HepG2 (cell line): ENCODE data around the gene RAB40C. TPM values are rescaled to one million over a fixed set of nuclear protein-coding genes. Genes with fewer than 3 reads are reported as not detected.

Experiments
- DMAP1 ChIP-seq: IDR thresholded peaks from 2 replicates; pipeline ENCODE4 v1.6.1; 2016
- GFI1 ChIP-seq: sonication (generic); formaldehyde crosslinking; IDR thresholded peaks from 2 replicates; pipeline ENCODE4 v1.5.0; 2020; ENCODE audit warnings: missing genetic modification reagents, mild to moderate bottlenecking, borderline replicate concordance
- GPBP1L1 ChIP-seq: sonication (generic); formaldehyde crosslinking; IDR thresholded peaks from 2 replicates; pipeline ENCODE4 v1.5.0; 2020; ENCODE audit warnings: mild to moderate bottlenecking, missing genetic modification reagents
- HOXD1 ChIP-seq: sonication (generic); formaldehyde crosslinking; IDR thresholded peaks from 2 replicates; pipeline ENCODE4 v1.5.0; 2020; ENCODE audit warnings: missing genetic modification reagents
- KAT7 ChIP-seq: IDR thresholded peaks from 2 replicates; pipeline ENCODE4 v1.6.1; 2018; ENCODE audit warnings: borderline replicate concordance, missing compliant biosample characterization
- MYPOP ChIP-seq: sonication (generic); formaldehyde crosslinking; IDR thresholded peaks from 2 replicates; pipeline ENCODE4 v1.8.1; 2023; ENCODE audit warnings: mild to moderate bottlenecking, moderate library complexity, missing genetic modification reagents
- NCOR1 ChIP-seq: fragments of 200-600 bp; sonication (generic); IDR thresholded peaks from 2 replicates; pipeline ENCODE4 v1.7.0; 2017; ENCODE audit warnings: antibody characterized with exemption, low read length, borderline replicate concordance
- NKX3-1 ChIP-seq: sonication (generic); formaldehyde crosslinking; IDR thresholded peaks from 2 replicates; pipeline ENCODE4 v1.5.0; 2020; ENCODE audit warnings: missing genetic modification reagents
- NR0B2 ChIP-seq: sonication (generic); formaldehyde crosslinking; IDR thresholded peaks from 2 replicates; pipeline ENCODE4 v1.4.0; 2020; ENCODE audit warnings: mild to moderate bottlenecking, missing genetic modification reagents
- RNF219 ChIP-seq: sonication (generic); formaldehyde crosslinking; IDR thresholded peaks from 2 replicates; pipeline ENCODE4 v1.5.0; 2020; ENCODE audit warnings: mild to moderate bottlenecking, missing genetic modification reagents
- SMC3 ChIP-seq: IDR thresholded peaks from 2 replicates; pipeline ENCODE4 v1.6.1; 2011; ENCODE audit warnings: low read length, improper control_type of control experiment
- TERF1 ChIP-seq: sonication (generic); formaldehyde crosslinking; IDR thresholded peaks from 2 replicates; pipeline ENCODE4 v1.8.0; 2022; ENCODE audit warnings: mild to moderate bottlenecking, missing genetic modification reagents, moderate library complexity
- ZBTB8A ChIP-seq: sonication (generic); formaldehyde crosslinking; IDR thresholded peaks from 2 replicates; pipeline ENCODE4 v1.4.0; 2020; ENCODE audit warnings: mild to moderate bottlenecking, low read depth, missing genetic modification reagents, borderline replicate concordance
- ZIK1 ChIP-seq: sonication (generic); formaldehyde crosslinking; IDR thresholded peaks from 2 replicates; pipeline ENCODE4 v1.5.0; 2020; ENCODE audit warnings: mild to moderate bottlenecking, low read depth, missing genetic modification reagents, borderline replicate concordance
- ZKSCAN5 ChIP-seq: sonication (generic); formaldehyde crosslinking; IDR thresholded peaks from 2 replicates; pipeline ENCODE4 v1.5.1; 2020; ENCODE audit warnings: mild to moderate bottlenecking, missing genetic modification reagents
- ZNF263 ChIP-seq: sonication (generic); formaldehyde crosslinking; IDR thresholded peaks from 2 replicates; pipeline ENCODE4 v1.4.0; 2020; ENCODE audit warnings: missing genetic modification reagents
- ZNF275 ChIP-seq: sonication (generic); formaldehyde crosslinking; IDR thresholded peaks from 2 replicates; pipeline ENCODE4 v1.8.0; 2022; ENCODE audit warnings: missing genetic modification reagents, mild to moderate bottlenecking, inconsistent platforms, borderline replicate concordance
- ZNF614 ChIP-seq: IDR thresholded peaks from 2 replicates; pipeline ENCODE4 v1.6.1; 2018; ENCODE audit warnings: missing biosample characterization, missing genetic modification reagents, inconsistent platforms, borderline replicate concordance
- polyA plus RNA-seq, 8 experiments: library from polyadenylated mRNA; depleted of rRNA in 3 of 8; stranded (reverse) in 7 of 8; unstranded in 1 of 8; fragments of >200 nt; fragmentation: Illumina TruSeq in 4 of 8; extraction: Trizol in 4 of 8; gene quantifications; 2 replicates each; pipeline versions ENCODE4 v1.2.1 to v1.2.3, GENCODE V29; 2011 to 2016; ENCODE audit warnings: low read depth in 4 of 8, missing spikeins in 1 of 8, mixed read lengths in 1 of 8; ENCODE audit not compliant: insufficient read depth in 1 of 8
- total RNA-seq, 5 experiments: library from RNA; depleted of rRNA; stranded (reverse); fragments of >200 nt; fragmentation: Illumina TruSeq; extraction: Trizol; gene quantifications; 2 replicates each; pipeline ENCODE4 v1.2.3, GENCODE V29; 2016; ENCODE audit warnings: low read depth in 1 of 5

RAB40C gene
- total and polyA plus RNA-seq, 2 of the 13 experiments (the other 11 are each of a cell fraction or from before 2014, with no cell fraction given): 7.7 to 11.5 TPM

- TF ChIP-seq ZBTB8A (CRISPR knock-in tag) (no peak), SMC3 (no peak), RNF219 (0 out of 2 replicates have a peak, but pooled peaks have one; percentile 42), NKX3-1 (peak; percentile 66; the same call in 1 of the 2 replicates), ZKSCAN5 (CRISPR knock-in tag) (no peak), NCOR1 (no peak), NR0B2 (CRISPR knock-in tag) (0 out of 2 replicates have a peak, but pooled peaks have one; percentile 20), HOXD1 (CRISPR knock-in tag) (no peak; the same call in 1 of the 2 replicates), DMAP1 (CRISPR knock-in tag) (0 out of 2 replicates have a peak, but pooled peaks have one; percentile 9), ZNF275 (CRISPR knock-in tag) (0 out of 2 replicates have a peak, but pooled peaks have one; percentile 61), MYPOP (CRISPR knock-in tag) (no peak), ZNF614 (CRISPR knock-in tag) (no peak), ZNF263 (CRISPR knock-in tag) (peak; percentile 48), GPBP1L1 (CRISPR knock-in tag) (no peak), ZIK1 (CRISPR knock-in tag) (peak; percentile 11; the same call in 1 of the 2 replicates), GFI1 (CRISPR knock-in tag) (0 out of 2 replicates have a peak, but pooled peaks have one; percentile 35), KAT7 (CRISPR knock-in tag) (no peak; the same call in 1 of the 2 replicates), TERF1 (no peak)
Measured at GRCh38 chr16:630249-630814, 40.5 kb downstream of the RAB40C start (continued).
